Measurements from ENCODE around the gene CCDC148. TPM values are rescaled to one million over a fixed set of nuclear protein-coding genes. Genes with fewer than 3 reads are reported as not detected.

The CCDC148 gene
- total RNA-seq, 1 donor from 2014 or later, result 9.3 TPM

DNA sequence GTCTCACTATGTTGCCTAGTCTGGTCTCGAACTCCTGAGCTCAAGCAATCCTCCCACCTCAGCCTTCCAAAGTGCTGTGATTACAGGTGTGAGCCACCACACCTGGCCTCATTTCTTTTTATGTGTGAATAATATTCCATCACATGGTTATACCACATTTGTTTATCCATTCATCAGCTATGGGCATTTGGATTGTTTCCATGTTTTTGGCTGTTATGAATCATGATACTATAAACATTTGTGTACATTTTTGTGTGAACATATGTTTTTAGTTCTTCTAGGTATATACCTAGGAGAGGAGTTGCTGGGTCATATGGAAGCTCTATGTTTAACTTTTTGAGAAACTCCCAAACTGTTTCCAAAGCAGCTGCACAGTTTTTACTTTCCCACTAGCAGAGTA lies 24.6 kb upstream of the CCDC148 start:
- peaks cover 11% of the 10 kb centered on the region for H3K36me3 Mint-ChIP-seq
- peaks cover 96% of the 10 kb centered on the region for H3K79me2 ChIP-seq (ENCODE audit: low read depth)
- TF ChIP-seq EZH2phosphoT487 (IDR thresholded peaks at IDR 0.05), result no peak
- TF ChIP-seq, protein P1, sequence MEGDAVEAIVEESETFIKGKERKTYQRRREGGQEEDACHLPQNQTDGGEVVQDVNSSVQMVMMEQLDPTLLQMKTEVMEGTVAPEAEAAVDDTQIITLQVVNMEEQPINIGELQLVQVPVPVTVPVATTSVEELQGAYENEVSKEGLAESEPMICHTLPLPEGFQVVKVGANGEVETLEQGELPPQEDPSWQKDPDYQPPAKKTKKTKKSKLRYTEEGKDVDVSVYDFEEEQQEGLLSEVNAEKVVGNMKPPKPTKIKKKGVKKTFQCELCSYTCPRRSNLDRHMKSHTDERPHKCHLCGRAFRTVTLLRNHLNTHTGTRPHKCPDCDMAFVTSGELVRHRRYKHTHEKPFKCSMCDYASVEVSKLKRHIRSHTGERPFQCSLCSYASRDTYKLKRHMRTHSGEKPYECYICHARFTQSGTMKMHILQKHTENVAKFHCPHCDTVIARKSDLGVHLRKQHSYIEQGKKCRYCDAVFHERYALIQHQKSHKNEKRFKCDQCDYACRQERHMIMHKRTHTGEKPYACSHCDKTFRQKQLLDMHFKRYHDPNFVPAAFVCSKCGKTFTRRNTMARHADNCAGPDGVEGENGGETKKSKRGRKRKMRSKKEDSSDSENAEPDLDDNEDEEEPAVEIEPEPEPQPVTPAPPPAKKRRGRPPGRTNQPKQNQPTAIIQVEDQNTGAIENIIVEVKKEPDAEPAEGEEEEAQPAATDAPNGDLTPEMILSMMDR (IDR thresholded peaks at IDR 0.05), result no peak
- no peak for TF ChIP-seq EZH2 (IDR thresholded peaks at IDR 0.05)

DNA sequence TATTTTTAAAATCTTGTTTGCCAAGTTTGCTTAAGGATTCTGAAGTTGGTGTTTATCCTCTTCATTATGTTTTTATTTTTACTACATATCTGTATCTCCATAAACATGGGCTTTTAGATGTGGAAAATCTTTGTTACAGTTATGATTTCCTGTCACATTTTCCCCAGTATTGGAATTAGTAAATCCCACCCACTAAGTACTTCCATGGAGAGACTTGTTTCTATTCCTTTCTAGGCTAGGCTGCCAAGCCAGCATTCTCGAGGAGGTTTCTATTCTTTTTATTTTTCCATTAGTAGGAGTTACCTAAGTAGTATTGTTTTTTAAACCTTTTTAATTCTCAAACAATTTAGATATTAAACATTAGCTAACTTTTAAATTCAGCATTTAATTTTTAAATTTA lies 22.3 kb upstream of the CCDC148 start:
- no peak overlapping the region for H3K27ac ChIP-seq
- no peak overlapping the region for H2AFZ ChIP-seq (replicated peaks)
- H3K79me2 ChIP-seq (ENCODE audit: low read depth), result peaks cover 94% of the 10 kb centered on the region
- DNase-seq (ENCODE audit: low spot score), result no peak
- H3K9ac ChIP-seq, result no peak overlapping the region
- no peaks in the 10 kb centered on the region for H3K9me3 ChIP-seq (ENCODE audit: low read depth)
- H3K27me3 ChIP-seq, result no peaks in the 10 kb centered on the region
- H3K4me3 ChIP-seq, result no peak overlapping the region
- TF ChIP-seq, protein P1 (IDR thresholded peaks at IDR 0.05), result no peak
- no peak for TF ChIP-seq EZH2 (IDR thresholded peaks at IDR 0.05)
- TF ChIP-seq EZH2phosphoT487 (IDR thresholded peaks at IDR 0.05), result no peak
- H3K4me1 ChIP-seq, result peaks cover 10% of the 10 kb centered on the region
- Mint-ChIP-seq H3K36me3 (peaks cover 11% of the 10 kb centered on the region), H3K27me3 (ENCODE audit: insufficient read depth, low read depth) (no peaks in the 10 kb centered on the region), H3K27ac (no peak overlapping the region), H3K4me3 (no peak overlapping the region), H3K9me3 (peaks cover 4% of the 10 kb centered on the region), H3K4me1 (peaks cover 3% of the 10 kb centered on the region)
- no peak overlapping the region for H3K4me2 ChIP-seq
- H4K20me1 ChIP-seq (ENCODE audit: low read depth), result peaks cover 21% of the 10 kb centered on the region
- H3F3A ChIP-seq (ENCODE audit: low read depth), result no peaks in the 10 kb centered on the region
- no peaks in the 10 kb centered on the region for H3K36me3 ChIP-seq

More for the DNA sequence above, 24.6 kb upstream of the CCDC148 start:
- Histone ChIP-seq H4K20me1 (ENCODE audit: low read depth) (peaks cover 17% of the 10 kb centered on the region), H3K4me1 (no peaks in the 10 kb centered on the region), H3K36me3 (no peaks in the 10 kb centered on the region), H3K4me2 (no peak overlapping the region), H3K27ac (no peak overlapping the region), H3K9me3 (ENCODE audit: low read depth) (no peaks in the 10 kb centered on the region), H3F3A (ENCODE audit: low read depth) (no peaks in the 10 kb centered on the region), H2AFZ (replicated peaks) (no peak overlapping the region), H3K9ac (no peak overlapping the region), H3K27me3 (no peaks in the 10 kb centered on the region), H3K4me3 (no peak overlapping the region)
- Mint-ChIP-seq H3K4me1 (peaks cover 6% of the 10 kb centered on the region), H3K27me3 (ENCODE audit: insufficient read depth, low read depth) (no peaks in the 10 kb centered on the region), H3K27ac (no peak overlapping the region), H3K4me3 (no peak overlapping the region), H3K9me3 (peaks cover 6% of the 10 kb centered on the region)
- DNase-seq (ENCODE audit: low spot score), result no peak

DNA sequence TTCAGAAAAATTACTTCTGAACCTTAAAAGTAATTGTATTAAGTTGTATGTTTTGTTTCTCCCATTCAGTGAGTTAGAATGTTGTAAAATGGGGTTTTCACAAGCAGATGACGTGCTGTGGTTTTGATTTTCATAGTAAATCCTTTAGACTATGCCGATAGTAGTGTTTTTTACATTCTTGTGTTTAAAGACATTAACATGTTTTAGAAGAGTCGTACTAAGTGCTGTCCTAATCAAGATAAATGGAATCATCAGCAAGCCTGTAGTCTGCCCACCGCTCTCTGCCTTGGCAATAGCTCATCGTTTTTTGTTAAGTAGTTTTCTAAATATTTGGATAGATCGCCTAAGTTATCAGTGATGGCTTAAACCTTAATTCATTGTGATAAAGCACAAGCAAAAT lies 21.7 kb upstream of the CCDC148 start:
- Mint-ChIP-seq H3K27ac (no peak overlapping the region), H3K9me3 (peaks cover 2% of the 10 kb centered on the region), H3K4me3 (no peak overlapping the region), H3K4me1 (peaks cover 3% of the 10 kb centered on the region), H3K27me3 (ENCODE audit: insufficient read depth, low read depth) (no peaks in the 10 kb centered on the region), H3K36me3 (peaks cover 13% of the 10 kb centered on the region)
- peaks cover 23% of the 10 kb centered on the region for H4K20me1 ChIP-seq (ENCODE audit: low read depth)
- no peaks in the 10 kb centered on the region for H3K36me3 ChIP-seq
- peaks cover 94% of the 10 kb centered on the region for H3K79me2 ChIP-seq (ENCODE audit: low read depth)
- H3K27me3 ChIP-seq, result no peaks in the 10 kb centered on the region
- H3K4me1 ChIP-seq, result peaks cover 12% of the 10 kb centered on the region
- H3K4me2 ChIP-seq, result no peak overlapping the region
- no peak overlapping the region for H2AFZ ChIP-seq (replicated peaks)
- no peak overlapping the region for H3K9ac ChIP-seq
- no peaks in the 10 kb centered on the region for H3K9me3 ChIP-seq (ENCODE audit: low read depth)
- no peak overlapping the region for H3K4me3 ChIP-seq
- no peak overlapping the region for H3K27ac ChIP-seq
- H3F3A ChIP-seq (ENCODE audit: low read depth), result no peaks in the 10 kb centered on the region
- TF ChIP-seq, protein P1 (IDR thresholded peaks at IDR 0.05), result no peak
- TF ChIP-seq EZH2phosphoT487 (IDR thresholded peaks at IDR 0.05) (no peak), EZH2 (IDR thresholded peaks at IDR 0.05) (no peak)
- DNase-seq (ENCODE audit: low spot score), result no peak

Data from neural progenitor cell (in vitro differentiated cells).